Loucy (cell line): ENCODE measurements around the gene MRTFB.

Experiments used
- H2AFZ ChIP-seq: fragments of 200-600 bp; sonication (generic); 2 replicates; pipeline ENCODE4 v1.6.0; 2016; ENCODE audit warnings: antibody characterized with exemption, mild to moderate bottlenecking, low read length, moderate library complexity
- H3F3A ChIP-seq: fragments of 200-600 bp; 2 replicates; pipeline ENCODE4 v1.6.0; 2016; ENCODE audit warnings: antibody characterized with exemption, low read depth, mild to moderate bottlenecking
- H3K27me3 ChIP-seq: fragments of 200-600 bp; sonication (generic); 2 replicates; pipeline ENCODE4 v1.6.1; 2014; ENCODE audit warnings: low read length, mild to moderate bottlenecking; ENCODE audit not compliant: insufficient read depth, poor library complexity, severe bottlenecking
- H3K36me3 ChIP-seq: fragments of 200-600 bp; sonication (generic); 2 replicates; pipeline ENCODE4 v1.6.1; 2016; ENCODE audit warnings: low read length; ENCODE audit not compliant: insufficient read depth
- H3K4me1 ChIP-seq: fragments of 200-600 bp; sonication (generic); 2 replicates; pipeline ENCODE4 v1.5.1; 2014; ENCODE audit warnings: low read length, mild to moderate bottlenecking; ENCODE audit not compliant: insufficient read depth, poor library complexity, severe bottlenecking
- H3K4me2 ChIP-seq: fragments of 200-600 bp; sonication (generic); 2 replicates; pipeline ENCODE4 v1.6.0; 2014; ENCODE audit warnings: antibody characterized with exemption, low read length, low read depth, mild to moderate bottlenecking; ENCODE audit not compliant: poor library complexity, severe bottlenecking
- H3K4me3 ChIP-seq: fragments of 200-600 bp; sonication (generic); 2 replicates; pipeline ENCODE4 v1.5.1; 2014; ENCODE audit warnings: low read length, mild to moderate bottlenecking, mixed read lengths; ENCODE audit not compliant: poor library complexity, severe bottlenecking
- H3K79me2 ChIP-seq: fragments of 200-600 bp; sonication (generic); 2 replicates; pipeline ENCODE4 v1.6.1; 2014; ENCODE audit warnings: low read length; ENCODE audit not compliant: insufficient read depth
- H3K9ac ChIP-seq: fragments of 200-600 bp; sonication (generic); 2 replicates; pipeline ENCODE4 v1.6.0; 2014; ENCODE audit warnings: mild to moderate bottlenecking, low read depth, low read length, moderate library complexity; ENCODE audit not compliant: poor library complexity, severe bottlenecking
- H3K9me2 ChIP-seq: fragments of 200-600 bp; sonication (generic); replicated peaks from 2 replicates; pipeline ENCODE4 v1.6.1; 2016; ENCODE audit warnings: low read depth, low read length, mixed read lengths
- H3K9me3 ChIP-seq: fragments of 200-600 bp; sonication (generic); 2 replicates; pipeline ENCODE4 v1.6.1; 2014; ENCODE audit warnings: mild to moderate bottlenecking, antibody characterized with exemption, low read length, low read depth; ENCODE audit not compliant: insufficient read depth
- H4K20me1 ChIP-seq: fragments of 200-600 bp; sonication (generic); 2 replicates; pipeline ENCODE4 v1.6.0; 2014; ENCODE audit warnings: antibody characterized with exemption, low read length, mild to moderate bottlenecking; ENCODE audit not compliant: insufficient read depth, poor library complexity, severe bottlenecking
- EZH2phosphoT487 ChIP-seq: fragments of 200-600 bp; IDR thresholded peaks from 2 replicates; pipeline ENCODE4 v1.6.1; 2018; ENCODE audit warnings: antibody characterized with exemption, mild to moderate bottlenecking, moderate library complexity, borderline replicate concordance
- TF ChIP-seq, protein P1 (sequence below): fragments of 200-600 bp; sonication (generic); conservative IDR thresholded peaks from 2 replicates; pipeline ENCODE4 v1.5.1; 2014; ENCODE audit warnings: mild to moderate bottlenecking, antibody characterized with exemption, low read length

The MRTFB gene

DNA sequence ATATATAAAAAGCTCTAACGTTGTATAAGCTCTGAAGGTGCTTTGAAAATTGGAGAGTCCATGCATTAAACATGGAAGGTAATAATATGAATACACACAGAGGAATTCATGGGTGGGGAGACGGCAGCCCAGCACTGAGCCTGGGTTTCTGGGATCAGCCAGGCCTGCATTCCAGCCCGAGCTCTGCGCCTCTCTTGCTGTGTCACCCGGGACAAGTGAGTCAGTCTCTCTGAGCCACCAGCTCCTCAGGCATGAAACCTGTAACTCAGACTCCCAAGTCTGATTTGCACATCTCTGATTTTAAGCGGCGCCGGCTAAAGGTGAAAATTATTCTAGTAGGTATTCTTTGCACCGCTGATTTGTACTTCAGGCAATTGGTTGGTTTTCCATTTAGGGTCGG is 238.8 kb downstream of the MRTFB start:
- Histone ChIP-seq H3F3A (no peaks in the 10 kb centered on the region), H3K79me2 (no peaks in the 10 kb centered on the region), H3K9ac (no peak overlapping the region), H3K4me2 (peak overlapping the region; percentile 67), H4K20me1 (no peaks in the 10 kb centered on the region), H3K4me1 (peaks cover 35% of the 10 kb centered on the region), H2AFZ (no peak overlapping the region), H3K9me2 (no peaks in the 10 kb centered on the region), H3K27me3 (no peaks in the 10 kb centered on the region), H3K4me3 (no peak overlapping the region), H3K9me3 (no peaks in the 10 kb centered on the region), H3K36me3 (no peaks in the 10 kb centered on the region)
- TF ChIP-seq, protein P1, sequence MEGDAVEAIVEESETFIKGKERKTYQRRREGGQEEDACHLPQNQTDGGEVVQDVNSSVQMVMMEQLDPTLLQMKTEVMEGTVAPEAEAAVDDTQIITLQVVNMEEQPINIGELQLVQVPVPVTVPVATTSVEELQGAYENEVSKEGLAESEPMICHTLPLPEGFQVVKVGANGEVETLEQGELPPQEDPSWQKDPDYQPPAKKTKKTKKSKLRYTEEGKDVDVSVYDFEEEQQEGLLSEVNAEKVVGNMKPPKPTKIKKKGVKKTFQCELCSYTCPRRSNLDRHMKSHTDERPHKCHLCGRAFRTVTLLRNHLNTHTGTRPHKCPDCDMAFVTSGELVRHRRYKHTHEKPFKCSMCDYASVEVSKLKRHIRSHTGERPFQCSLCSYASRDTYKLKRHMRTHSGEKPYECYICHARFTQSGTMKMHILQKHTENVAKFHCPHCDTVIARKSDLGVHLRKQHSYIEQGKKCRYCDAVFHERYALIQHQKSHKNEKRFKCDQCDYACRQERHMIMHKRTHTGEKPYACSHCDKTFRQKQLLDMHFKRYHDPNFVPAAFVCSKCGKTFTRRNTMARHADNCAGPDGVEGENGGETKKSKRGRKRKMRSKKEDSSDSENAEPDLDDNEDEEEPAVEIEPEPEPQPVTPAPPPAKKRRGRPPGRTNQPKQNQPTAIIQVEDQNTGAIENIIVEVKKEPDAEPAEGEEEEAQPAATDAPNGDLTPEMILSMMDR, result no peak
- no peak for TF ChIP-seq EZH2phosphoT487

DNA sequence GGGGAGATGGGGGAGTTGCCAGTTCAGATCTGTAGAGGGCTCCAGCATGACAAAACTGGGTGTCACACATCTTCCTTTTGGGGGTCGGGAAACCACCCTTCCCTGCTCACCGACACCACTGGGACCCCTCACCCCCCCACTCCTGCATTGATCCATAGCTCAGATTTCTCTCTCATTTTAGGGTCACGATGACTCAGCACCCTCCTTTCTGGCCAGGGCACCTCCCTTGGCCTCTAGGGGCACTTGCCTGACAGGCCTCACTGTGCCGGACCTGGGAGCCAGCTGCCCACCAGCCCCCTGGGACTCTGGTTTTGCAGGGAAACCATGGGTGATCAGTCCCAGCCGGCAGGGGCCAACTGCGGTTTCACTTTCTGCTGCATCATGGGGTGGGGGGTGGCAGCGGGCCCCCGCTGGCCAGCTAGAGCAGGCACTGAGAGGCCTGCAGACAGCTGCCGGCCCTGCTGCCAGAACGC is 239.4 kb downstream of the MRTFB start:
- Histone ChIP-seq H3K4me1 (peaks cover 35% of the 10 kb centered on the region), H3K4me2 (peak overlapping the region; percentile 67), H2AFZ (no peak overlapping the region), H3K79me2 (no peaks in the 10 kb centered on the region), H3K4me3 (peak overlapping the region; percentile 48), H3K9me3 (no peaks in the 10 kb centered on the region), H3F3A (no peaks in the 10 kb centered on the region), H3K36me3 (no peaks in the 10 kb centered on the region), H3K9ac (no peak overlapping the region), H3K27me3 (no peaks in the 10 kb centered on the region), H3K9me2 (no peaks in the 10 kb centered on the region), H4K20me1 (no peaks in the 10 kb centered on the region)
- TF ChIP-seq EZH2phosphoT487, result no peak
- TF ChIP-seq, protein P1, result peak; percentile 36

DNA sequence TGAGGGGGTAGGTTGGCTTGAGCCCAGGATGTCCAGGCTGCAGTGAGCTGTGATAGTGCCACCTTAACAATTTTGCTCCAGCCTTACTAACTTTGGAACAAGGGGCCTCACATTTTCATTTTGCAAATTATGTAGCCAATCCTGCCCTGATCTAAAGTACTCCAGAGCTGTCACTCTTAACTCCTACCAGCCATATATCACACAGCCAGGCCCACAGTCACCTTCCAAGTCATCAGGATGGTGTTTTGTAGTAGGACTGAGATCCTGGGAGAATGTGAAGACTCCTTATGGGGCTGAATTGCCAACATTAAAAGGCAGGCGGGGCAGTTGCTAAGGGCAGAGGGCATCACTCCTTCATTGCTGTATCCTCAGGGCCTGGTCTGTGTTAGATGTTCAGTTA is 243.0 kb downstream of the MRTFB start:
- no peaks in the 10 kb centered on the region for H3K27me3 ChIP-seq
- no peak overlapping the region for H2AFZ ChIP-seq
- H3K4me3 ChIP-seq, result no peak overlapping the region
- no peak overlapping the region for H3K9ac ChIP-seq
- no peaks in the 10 kb centered on the region for H3K9me3 ChIP-seq
- no peaks in the 10 kb centered on the region for H3F3A ChIP-seq
- no peak overlapping the region for H3K4me2 ChIP-seq
- no peaks in the 10 kb centered on the region for H3K36me3 ChIP-seq
- no peaks in the 10 kb centered on the region for H3K9me2 ChIP-seq
- no peaks in the 10 kb centered on the region for H4K20me1 ChIP-seq
- peaks cover 14% of the 10 kb centered on the region for H3K4me1 ChIP-seq
- H3K79me2 ChIP-seq, result no peaks in the 10 kb centered on the region
- TF ChIP-seq EZH2phosphoT487, result no peak

DNA sequence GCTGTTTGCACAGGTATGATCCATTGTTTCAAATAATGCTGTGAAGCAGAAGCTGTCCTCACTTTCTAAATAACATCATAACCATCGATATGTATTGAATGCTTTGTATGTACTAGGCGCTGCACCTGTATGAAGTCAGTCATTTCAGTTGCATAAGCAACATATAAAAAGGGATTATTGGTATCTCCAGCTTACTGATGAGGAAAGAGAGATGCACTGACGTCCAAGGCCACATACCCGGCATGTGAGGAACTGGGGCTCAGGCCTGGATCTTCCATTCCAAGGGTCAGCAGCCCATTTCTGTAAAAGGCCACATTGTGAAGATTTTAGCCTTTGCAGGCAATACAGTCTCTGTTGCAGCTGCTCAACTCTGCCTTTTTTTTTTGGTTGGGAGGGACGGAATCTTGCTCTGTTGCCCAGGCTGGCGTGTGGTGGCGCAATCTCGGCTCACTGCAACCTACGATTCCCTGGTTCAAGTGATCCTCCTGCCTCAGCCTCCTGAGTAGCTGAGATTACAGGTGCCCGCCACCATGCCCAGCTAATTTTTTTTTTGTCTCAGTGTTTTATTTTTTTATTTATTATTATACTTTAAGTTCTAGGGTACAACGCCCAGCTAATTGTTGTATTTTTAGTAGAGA is 244.7 kb downstream of the MRTFB start:
- H3K79me2 ChIP-seq, result no peaks in the 10 kb centered on the region
- H3K4me3 ChIP-seq, result no peak overlapping the region
- H2AFZ ChIP-seq, result no peak overlapping the region
- no peaks in the 10 kb centered on the region for H4K20me1 ChIP-seq
- no peaks in the 10 kb centered on the region for H3F3A ChIP-seq
- H3K27me3 ChIP-seq, result no peaks in the 10 kb centered on the region
- no peaks in the 10 kb centered on the region for H3K9me3 ChIP-seq
- TF ChIP-seq, protein P1, result no peak
- no peak for TF ChIP-seq EZH2phosphoT487
- H3K9ac ChIP-seq, result no peak overlapping the region
- H3K4me2 ChIP-seq, result no peak overlapping the region
- H3K4me1 ChIP-seq, result no peaks in the 10 kb centered on the region
- H3K36me3 ChIP-seq, result no peaks in the 10 kb centered on the region
- H3K9me2 ChIP-seq, result no peaks in the 10 kb centered on the region
